Thoracic aorta (tissue), 2 donors: Measurements from ENCODE around the gene NCAM2. TPM values are rescaled to one million over a fixed set of nuclear protein-coding genes. Genes with fewer than 3 reads are reported as not detected.

Experiments
- ATAC-seq: fragments of 150-250 bp; one replicate; pipeline ENCODE4 v1.8.0; 2017; ENCODE audit warnings: low read depth; ENCODE audit not compliant: insufficient number of reproducible peaks, low FRiP score
- DNase-seq: peaks from one replicate; pipeline ENCODE4 v3.0.0-alpha.2; 2020; ENCODE audit warnings: low spot score
- H3K27ac ChIP-seq, 2 donors: fragments of 200-600 bp; sonication (generic); 1 replicate in 1 of 2; 2 replicates in 1 of 2; pipeline ENCODE4 v1.5.1; 2016; ENCODE audit warnings: mild to moderate bottlenecking in 2 of 2, moderate library complexity in 2 of 2
- H3K27me3 ChIP-seq: fragments of 200-600 bp; sonication (generic); replicated peaks from 2 replicates; pipeline ENCODE4 v1.6.0; 2016; ENCODE audit warnings: mild to moderate bottlenecking; ENCODE audit not compliant: insufficient read depth
- H3K36me3 ChIP-seq: fragments of 200-600 bp; sonication (generic); one replicate; pipeline ENCODE4 v1.5.1; 2016
- H3K4me1 ChIP-seq, 2 donors: fragments of 200-600 bp; sonication (generic); 1 replicate in 1 of 2; 2 replicates in 1 of 2; pipeline versions ENCODE4 v1.5.1 to v1.6.0; 2016; ENCODE audit warnings: low read depth in 2 of 2, mild to moderate bottlenecking in 1 of 2; ENCODE audit not compliant: control insufficient read depth in 1 of 2
- H3K4me3 ChIP-seq: fragments of 200-600 bp; sonication (generic); 2 replicates; pipeline ENCODE4 v1.5.1; 2016; ENCODE audit warnings: mild to moderate bottlenecking
- H3K9me3 ChIP-seq: fragments of 200-600 bp; sonication (generic); 2 replicates; pipeline ENCODE4 v1.5.1; 2016
- CTCF ChIP-seq: fragments of 200-600 bp; sonication (generic); IDR thresholded peaks from one replicate; pipeline ENCODE4 v1.5.1; 2019; ENCODE audit warnings: antibody characterized with exemption
- total RNA-seq, 2 donors: library from RNA; depleted of rRNA; stranded (reverse); fragments of >200 nt; gene quantifications; one replicate each; pipeline versions ENCODE4 v1.1.0 to v1.2.3, GENCODE V29; 2016

The NCAM2 gene
- total RNA-seq, 2 donors from 2014 or later, result 0.99 to 1.4 TPM

DNA sequence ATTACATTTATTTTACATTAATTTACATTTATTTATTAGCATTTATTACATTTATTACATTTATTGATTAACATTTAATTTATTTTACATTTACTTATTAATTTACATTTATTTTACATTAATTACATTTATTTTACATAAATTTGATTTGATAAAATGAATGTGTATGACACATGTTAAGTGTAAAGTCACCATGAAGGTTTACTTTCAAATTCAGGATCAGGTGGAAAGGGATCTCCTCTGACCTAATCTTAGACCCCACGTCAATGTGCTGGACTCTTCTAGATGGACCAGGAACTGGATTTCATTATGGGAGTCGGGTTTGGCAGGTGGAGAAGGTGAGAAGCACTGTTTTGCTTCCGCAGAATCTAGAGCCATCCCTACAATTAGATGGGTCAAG, 76.1 kb downstream of the NCAM2 start:
- no peaks in the 10 kb centered on the region for H3K27me3 ChIP-seq
- no peak for TF ChIP-seq CTCF

GRCh38 chr21:21076051-21076450, 77.8 kb downstream of the NCAM2 start:
- no peak for TF ChIP-seq CTCF
- H3K4me1 ChIP-seq, result no peaks in the 10 kb centered on the region
- DNase-seq (no peak), ATAC-seq (no peak)
- no peaks in the 10 kb centered on the region for H3K36me3 ChIP-seq
- H3K27ac ChIP-seq, result no peak overlapping the region
- no peaks in the 10 kb centered on the region for H3K27me3 ChIP-seq
- H3K4me3 ChIP-seq, result no peak overlapping the region
- no peaks in the 10 kb centered on the region for H3K9me3 ChIP-seq

More for the DNA sequence above, 76.1 kb downstream of the NCAM2 start:
- no peaks in the 10 kb centered on the region for H3K9me3 ChIP-seq
- H3K4me3 ChIP-seq, result no peak overlapping the region
- H3K4me1 ChIP-seq, result no peaks in the 10 kb centered on the region
- H3K36me3 ChIP-seq, result no peaks in the 10 kb centered on the region
- ATAC-seq (no peak), DNase-seq (no peak)
- H3K27ac ChIP-seq, result no peak overlapping the region

- no peaks in the 10 kb centered on the region for H3K27me3 ChIP-seq
- TF ChIP-seq CTCF, result no peak
- H3K4me1 ChIP-seq, result no peaks in the 10 kb centered on the region
- H3K4me3 ChIP-seq, result no peak overlapping the region
- no peak for ATAC-seq
- H3K9me3 ChIP-seq, result no peaks in the 10 kb centered on the region
- DNase-seq, result no peak
- H3K27ac ChIP-seq, result no peak overlapping the region
- no peaks in the 10 kb centered on the region for H3K36me3 ChIP-seq
These were observed 78.3 kb downstream of the NCAM2 start for GRCh38 chr21:21076491-21076890.

DNA sequence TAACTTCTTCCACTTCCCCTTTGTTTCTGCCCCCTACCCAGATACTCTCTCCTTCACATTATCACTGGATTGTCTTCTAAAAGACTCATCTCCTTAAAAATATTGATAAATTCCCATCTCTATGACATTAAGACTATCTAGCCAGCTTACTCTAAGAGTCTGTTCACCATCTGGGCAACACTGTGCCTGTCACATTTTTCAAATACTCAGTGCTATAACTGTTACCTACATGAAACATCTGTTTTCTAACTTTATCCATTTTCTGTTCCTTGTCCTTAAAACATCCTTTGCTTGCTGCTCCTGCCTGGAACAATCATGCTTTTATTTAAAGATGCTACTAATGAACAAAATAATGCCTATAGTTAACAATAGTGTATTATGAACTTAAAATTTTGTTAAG, 81.4 kb downstream of the NCAM2 start:
- DNase-seq (no peak), ATAC-seq (no peak)
- Histone ChIP-seq H3K4me3 (no peak overlapping the region), H3K4me1 (no peaks in the 10 kb centered on the region), H3K27me3 (no peaks in the 10 kb centered on the region), H3K27ac (no peak overlapping the region), H3K9me3 (no peaks in the 10 kb centered on the region), H3K36me3 (no peaks in the 10 kb centered on the region)
- TF ChIP-seq CTCF, result no peak

DNA sequence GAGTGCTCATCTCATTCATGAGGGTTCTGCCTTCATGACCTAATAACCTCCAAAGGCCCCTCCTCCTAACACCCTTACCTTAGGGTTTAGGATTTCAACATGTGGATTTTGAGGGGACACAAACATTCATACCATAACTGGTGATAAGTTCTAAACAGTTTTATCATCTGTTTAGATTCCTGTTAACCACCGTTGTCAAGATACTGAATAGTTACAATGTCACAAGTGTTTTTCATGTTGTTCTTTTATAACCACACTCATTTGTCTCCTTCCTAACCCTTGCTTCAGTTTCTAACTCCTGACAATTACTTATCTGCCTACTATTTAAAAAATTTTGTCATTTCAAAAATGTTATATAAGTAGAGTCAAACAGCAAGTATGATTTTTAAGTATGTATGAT, 86.0 kb downstream of the NCAM2 start:
- H3K27ac ChIP-seq, result no peak overlapping the region
- no peak for TF ChIP-seq CTCF
- no peaks in the 10 kb centered on the region for H3K4me1 ChIP-seq
- H3K27me3 ChIP-seq, result no peaks in the 10 kb centered on the region
- no peaks in the 10 kb centered on the region for H3K9me3 ChIP-seq
- H3K4me3 ChIP-seq, result no peak overlapping the region
- DNase-seq (no peak), ATAC-seq (no peak)
- no peaks in the 10 kb centered on the region for H3K36me3 ChIP-seq
